ENCODE measurements around the gene ACER3.

- TF ChIP-seq POLR2AphosphoS5 (IDR thresholded peaks at IDR 0.05) (no peak), EZH2 (IDR thresholded peaks at IDR 0.05; ENCODE audit: borderline replicate concordance, insufficient read depth, low read length, poor library complexity, severe bottlenecking) (no peak), CTCF (IDR thresholded peaks at IDR 0.05; ENCODE audit: poor library complexity, severe bottlenecking) (no peak), MXI1 (conservative IDR thresholded peaks at IDR 0.05; ENCODE audit: poor library complexity, severe bottlenecking) (no peak), TAF1 (IDR thresholded peaks at IDR 0.05; ENCODE audit: low read depth) (no peak), EP300 (conservative IDR thresholded peaks at IDR 0.05; ENCODE audit: poor library complexity, severe bottlenecking) (no peak), RAD21 (conservative IDR thresholded peaks at IDR 0.05) (no peak), SMC3 (conservative IDR thresholded peaks at IDR 0.05; ENCODE audit: poor library complexity) (no peak), REST (IDR thresholded peaks at IDR 0.05; ENCODE audit: borderline replicate concordance) (no peak)
Measured at GRCh38 chr11:76878014-76878413, 17.3 kb downstream of the ACER3 start.
